GM19455 (cell line): ENCODE data around the gene SLC7A8.
"Not testable (repeated sequence)": the region's sequence is repeated elsewhere in the genome, so short reads cannot be mapped to it uniquely, and the experiment has no call there.

Source experiments
- ATAC-seq: cut with Tn5 transposase; IDR thresholded peaks from one replicate; pipeline ENCODE4 v1.9.1; 2021; ENCODE audit not compliant: unreplicated experiment

The SLC7A8 gene

GRCh38 chr14:23115039-23115731 is 68.3 kb downstream of the SLC7A8 start:
- no peak for ATAC-seq

GRCh38 chr14:23114669-23115038 is 68.8 kb downstream of the SLC7A8 start:
- no peak for ATAC-seq

- no peak for ATAC-seq
Observed at GRCh38 chr14:23114120-23114458, 69.4 kb downstream of the SLC7A8 start.

GRCh38 chr14:23113431-23114119 is 69.9 kb downstream of the SLC7A8 start:
- no peak for ATAC-seq

GRCh38 chr14:23112359-23113178 is 70.9 kb downstream of the SLC7A8 start:
- ATAC-seq, result no peak

GRCh38 chr14:23110579-23111365 is 72.7 kb downstream of the SLC7A8 start:
- ATAC-seq, result no peak

- ATAC-seq, result no peak
Observed at GRCh38 chr14:23109769-23110168, 73.7 kb downstream of the SLC7A8 start.

- not testable (repeated sequence) for ATAC-seq
Observed at GRCh38 chr14:23108169-23108568, 75.3 kb downstream of the SLC7A8 start.

GRCh38 chr14:23107620-23108019 is 75.8 kb downstream of the SLC7A8 start:
- ATAC-seq, result not testable (repeated sequence)

- no peak for ATAC-seq
Observed at GRCh38 chr14:23106747-23107045, 76.8 kb downstream of the SLC7A8 start.

GRCh38 chr14:23105348-23105824 is 78.1 kb downstream of the SLC7A8 start:
- ATAC-seq, result no peak

- ATAC-seq, result no peak
Observed at GRCh38 chr14:23104591-23105347, 78.7 kb downstream of the SLC7A8 start, which contains the start of gene CIROP. CIROP (minus strand) TSS chr14:23104989; CDS start chr14:23104920, 69 bp downstream.

GRCh38 chr14:23104070-23104590 is 79.3 kb downstream of the SLC7A8 start:
- ATAC-seq, result no peak

- ATAC-seq, result no peak
Observed at GRCh38 chr14:23103581-23103980, 79.9 kb downstream of the SLC7A8 start.

- ATAC-seq, result no peak
Observed at GRCh38 chr14:23102801-23103200, 80.7 kb downstream of the SLC7A8 start.

- ATAC-seq, result no peak
Observed at GRCh38 chr14:23101986-23102625, 81.4 kb downstream of the SLC7A8 start.

GRCh38 chr14:23101213-23101970 is 82.1 kb downstream of the SLC7A8 start:
- no peak for ATAC-seq

GRCh38 chr14:23099212-23099861 is 84.1 kb downstream of the SLC7A8 start:
- ATAC-seq, result no peak
